Left renal cortex interstitium (tissue), 4 donors: ENCODE results near the gene CDH15. TPM values are rescaled to one million over a fixed set of nuclear protein-coding genes. Genes with fewer than 3 reads are reported as not detected.

Experiments
- DNase-seq, 4 donors: peaks; one replicate each; pipeline ENCODE4 v3.0.0-alpha.2; 2013; ENCODE audit warnings: low read depth in 4 of 4, low spot score in 2 of 4, missing footprints in 1 of 4
- polyA plus RNA-seq, 4 donors: library from polyadenylated mRNA; unstranded; fragments of 120-200 nt; gene quantifications; one replicate each; pipeline ENCODE4 v1.2.1, GENCODE V29; 2013; ENCODE audit not compliant: insufficient read length in 4 of 4

Gene CDH15
- polyA plus RNA-seq, 4 donors = 1.7 to 3.8 (median 2.7) TPM

GRCh38 chr16:89139907-89140361 is 31.6 kb upstream of the CDH15 start:
- no peak for DNase-seq

- DNase-seq = no peak
These were observed 31.1 kb upstream of the CDH15 start for GRCh38 chr16:89140401-89140800.

- DNase-seq = no peak
These were observed 30.3 kb upstream of the CDH15 start for GRCh38 chr16:89140981-89141883.

GRCh38 chr16:89141884-89142267 is 29.7 kb upstream of the CDH15 start:
- no peak for DNase-seq

- DNase-seq = no peak
These were observed 28.9 kb upstream of the CDH15 start for GRCh38 chr16:89142474-89143195.

- DNase-seq = no peak
These were observed 28.3 kb upstream of the CDH15 start for GRCh38 chr16:89143201-89143741.

GRCh38 chr16:89143911-89144675 is 27.5 kb upstream of the CDH15 start:
- no peak for DNase-seq

GRCh38 chr16:89144681-89145080 is 26.9 kb upstream of the CDH15 start:
- DNase-seq = no peak

- no peak for DNase-seq
These were observed 26.0 kb upstream of the CDH15 start for GRCh38 chr16:89145406-89146161.

GRCh38 chr16:89146211-89147005 is 25.1 kb upstream of the CDH15 start:
- no peak for DNase-seq

- no peak for DNase-seq
These were observed 24.3 kb upstream of the CDH15 start for GRCh38 chr16:89147085-89147817.

- no peak for DNase-seq
These were observed 22.2 kb upstream of the CDH15 start for GRCh38 chr16:89149386-89149785.

- DNase-seq = no peak
These were observed 21.3 kb upstream of the CDH15 start for GRCh38 chr16:89150090-89150835.

GRCh38 chr16:89150981-89151380 is 20.6 kb upstream of the CDH15 start:
- DNase-seq = no peak

- DNase-seq = no peak
These were observed 18.5 kb upstream of the CDH15 start for GRCh38 chr16:89152831-89153700.

- DNase-seq = no peak
These were observed 17.7 kb upstream of the CDH15 start for GRCh38 chr16:89153848-89154271.
